HG03175 (cell line): ENCODE measurements around the gene CCL26.
"Not testable (repeated sequence)": the region's sequence is repeated elsewhere in the genome, so short reads cannot be mapped to it uniquely, and the experiment has no call there.

ENCODE experiments used
- ATAC-seq: cut with Tn5 transposase; IDR thresholded peaks from one replicate; pipeline ENCODE4 v1.9.1; 2021; ENCODE audit warnings: mild to moderate bottlenecking, moderate library complexity; ENCODE audit not compliant: unreplicated experiment

The CCL26 gene

DNA sequence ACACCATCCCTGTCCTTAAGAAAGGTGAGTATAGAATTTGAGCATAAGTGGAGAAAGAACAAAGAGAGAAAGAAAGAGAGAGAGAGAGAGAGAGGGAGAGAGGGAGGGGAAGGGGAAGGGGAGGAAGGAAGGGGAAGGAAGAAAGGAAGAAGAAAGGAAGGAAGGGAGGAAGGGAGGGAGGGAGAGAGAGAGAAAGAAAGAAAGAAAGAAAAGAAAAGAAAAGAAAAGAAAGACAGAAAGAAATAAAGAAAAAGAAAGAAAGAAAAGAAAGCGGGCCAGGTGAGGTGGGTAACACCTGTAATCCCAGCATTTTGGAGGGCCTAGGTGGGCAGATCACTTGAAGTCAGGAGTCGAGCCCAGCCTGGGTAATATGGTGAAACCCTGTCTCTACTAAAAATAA is 21.7 kb upstream of the CCL26 start:
- ATAC-seq, result no peak

DNA sequence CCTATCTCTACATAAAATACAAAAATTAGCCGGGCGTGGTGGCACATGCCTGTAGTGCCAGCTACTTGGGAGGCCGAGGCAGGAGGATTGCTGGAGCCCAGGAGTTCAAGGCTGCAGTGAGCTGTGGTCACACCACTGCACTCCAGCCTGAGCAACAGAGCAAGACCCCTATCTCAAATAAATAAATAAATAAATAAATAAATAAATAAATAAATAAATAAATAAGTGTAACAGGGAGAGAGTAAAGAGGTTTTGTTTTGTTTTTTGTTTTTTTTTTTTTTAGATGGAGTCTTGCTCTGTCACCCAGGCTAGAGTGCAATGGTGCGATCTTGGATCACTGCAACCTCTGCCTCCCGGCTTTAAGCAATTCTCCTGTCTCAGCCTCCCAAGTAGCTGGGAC is 20.6 kb upstream of the CCL26 start:
- not testable (repeated sequence) for ATAC-seq

DNA sequence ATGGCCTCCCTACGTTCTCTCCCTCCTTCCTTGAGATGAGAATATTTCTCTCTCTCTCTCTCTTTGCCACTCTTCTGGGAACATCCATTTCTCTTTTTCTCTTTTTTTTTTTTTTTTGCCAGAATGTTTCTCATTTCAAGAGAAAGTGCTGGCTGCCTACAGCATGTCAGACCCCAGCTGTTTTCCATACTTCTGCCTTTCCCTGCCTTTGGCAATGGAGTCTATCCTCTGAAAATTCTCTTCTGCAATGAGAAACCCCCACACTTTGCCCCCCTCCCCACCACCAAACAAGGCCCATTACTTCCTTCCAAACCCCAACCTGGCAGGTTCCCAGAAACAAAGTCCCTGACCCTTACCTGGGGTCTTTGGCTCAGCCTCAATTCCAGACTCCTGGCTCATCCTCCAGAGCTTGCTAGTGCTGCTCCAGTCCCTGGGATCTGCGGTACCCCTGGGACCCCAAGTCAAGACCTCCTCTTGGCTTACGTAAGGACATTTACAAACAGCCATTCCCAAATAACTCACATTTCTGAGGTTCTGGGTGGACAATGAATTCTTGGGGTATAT is 17.4 kb upstream of the CCL26 start:
- no peak for ATAC-seq

DNA sequence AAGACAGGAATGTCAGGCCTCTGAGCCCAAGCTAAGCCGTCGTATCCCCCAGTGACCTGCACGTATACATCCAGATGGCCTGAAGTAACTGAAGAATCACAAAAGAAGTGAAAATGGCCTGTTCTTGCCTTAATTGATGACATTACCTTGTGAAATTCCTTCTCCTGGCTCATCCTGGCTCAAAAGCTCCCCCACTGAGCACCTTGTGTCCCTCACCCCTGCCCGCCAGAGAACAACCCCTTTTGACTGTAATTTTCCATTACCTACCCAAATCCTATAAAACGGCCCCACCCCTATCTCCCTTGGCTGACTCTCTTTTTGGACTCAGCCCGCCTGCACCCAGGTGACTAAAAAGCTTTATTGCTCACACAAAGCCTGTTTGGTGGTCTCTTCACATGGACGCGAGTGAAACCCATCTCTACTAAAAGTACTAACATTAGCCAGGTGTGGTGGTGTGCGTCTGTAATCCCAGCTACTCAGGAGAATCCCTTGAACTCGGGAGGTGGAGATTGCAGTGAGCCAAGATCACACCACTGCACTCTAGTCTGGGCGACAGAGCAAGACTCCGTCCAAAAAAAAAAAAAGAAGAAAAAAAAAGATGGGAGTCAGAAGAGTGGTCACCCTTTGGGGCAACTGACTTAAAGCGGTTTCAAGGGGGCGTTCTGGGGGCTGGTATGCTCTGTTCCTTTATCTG is 16.3 kb upstream of the CCL26 start:
- not testable (repeated sequence) for ATAC-seq

DNA sequence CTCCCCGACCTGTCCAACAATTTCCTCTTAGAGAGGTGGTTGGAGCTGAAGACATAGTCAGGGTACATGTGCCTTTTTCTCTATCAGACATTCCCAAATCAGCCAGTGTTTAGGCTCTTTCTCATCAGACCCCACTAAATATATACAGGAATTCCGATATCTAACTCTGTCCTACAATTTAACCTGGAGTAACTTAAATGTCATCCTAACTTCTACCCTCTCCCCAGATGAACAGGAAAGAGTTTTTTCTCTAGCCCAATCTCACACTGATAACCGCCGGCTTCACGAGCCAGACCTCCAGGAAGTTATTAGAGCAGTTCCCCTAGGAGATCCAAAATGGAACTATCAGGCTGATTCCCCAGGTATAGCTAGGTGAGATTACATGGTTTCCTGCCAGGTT is 11.0 kb upstream of the CCL26 start:
- not testable (repeated sequence) for ATAC-seq

DNA sequence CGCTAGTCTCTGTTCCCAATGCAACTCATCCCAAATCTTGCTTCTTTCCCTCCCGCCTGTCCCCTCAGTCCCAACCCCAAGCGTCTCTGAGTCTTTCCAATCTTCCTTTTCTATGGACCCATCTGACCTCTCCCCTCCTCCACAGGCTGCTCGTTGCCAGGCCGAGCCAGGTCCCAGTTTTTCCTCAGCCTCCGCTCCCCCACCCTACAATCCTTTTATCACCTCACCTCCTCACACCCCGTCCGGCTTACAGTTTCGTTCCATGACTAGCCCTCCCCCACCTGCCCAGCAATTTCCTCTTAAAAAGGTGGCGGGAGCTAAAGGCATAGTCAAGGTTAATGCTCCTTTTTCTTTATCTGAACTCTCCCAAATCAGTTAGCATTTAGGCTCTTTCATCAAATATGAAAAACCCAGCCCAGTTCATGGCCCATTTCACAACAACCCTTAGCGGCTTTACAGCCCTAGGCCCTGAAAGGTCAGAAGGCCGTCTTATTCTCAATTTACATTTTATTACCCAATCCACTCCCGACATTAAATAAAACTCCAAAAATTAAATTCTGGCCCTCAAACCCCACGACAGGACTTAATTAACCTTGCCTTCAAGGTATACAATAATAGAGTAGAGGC is 8.7 kb upstream of the CCL26 start:
- ATAC-seq, result not testable (repeated sequence)

DNA sequence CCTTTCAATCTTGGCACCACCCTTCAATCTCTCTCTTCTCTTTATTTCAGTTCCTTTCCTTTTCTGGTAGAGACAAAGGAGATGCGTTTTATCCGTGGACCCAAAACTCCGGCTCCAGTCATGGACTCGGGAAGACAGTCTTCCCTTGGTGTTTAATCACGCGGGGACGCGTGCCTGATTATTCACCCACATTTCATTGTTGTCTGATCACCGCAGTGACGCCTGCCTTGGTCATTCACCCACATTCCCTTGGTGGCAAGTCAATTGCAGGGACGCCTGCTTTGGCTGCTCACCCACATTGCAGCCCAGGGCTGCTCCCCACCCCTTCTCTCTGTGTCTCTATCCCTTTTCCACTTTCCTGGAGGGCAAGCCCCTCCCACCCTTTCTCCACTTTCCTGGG is 7.5 kb upstream of the CCL26 start:
- ATAC-seq, result not testable (repeated sequence)

DNA sequence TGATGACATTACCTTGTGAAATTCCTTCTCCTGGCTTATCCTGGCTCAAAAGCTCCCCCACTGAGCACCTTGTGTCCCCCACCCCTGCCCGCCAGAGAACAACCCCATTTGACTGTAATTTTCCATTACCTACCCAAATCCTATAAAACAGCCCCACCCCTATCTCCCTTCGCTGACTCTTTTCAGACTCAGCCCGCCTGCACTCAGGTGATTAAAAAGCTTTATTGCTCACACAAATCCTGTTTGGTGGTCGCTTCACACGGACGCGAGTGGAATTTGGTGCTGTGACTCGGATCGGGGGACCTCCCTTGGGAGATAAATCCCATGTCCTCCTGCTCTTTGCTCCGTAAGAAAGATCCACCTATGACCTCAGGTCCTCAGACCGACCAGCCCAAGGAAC is 7.0 kb upstream of the CCL26 start:
- ATAC-seq, result not testable (repeated sequence)

DNA sequence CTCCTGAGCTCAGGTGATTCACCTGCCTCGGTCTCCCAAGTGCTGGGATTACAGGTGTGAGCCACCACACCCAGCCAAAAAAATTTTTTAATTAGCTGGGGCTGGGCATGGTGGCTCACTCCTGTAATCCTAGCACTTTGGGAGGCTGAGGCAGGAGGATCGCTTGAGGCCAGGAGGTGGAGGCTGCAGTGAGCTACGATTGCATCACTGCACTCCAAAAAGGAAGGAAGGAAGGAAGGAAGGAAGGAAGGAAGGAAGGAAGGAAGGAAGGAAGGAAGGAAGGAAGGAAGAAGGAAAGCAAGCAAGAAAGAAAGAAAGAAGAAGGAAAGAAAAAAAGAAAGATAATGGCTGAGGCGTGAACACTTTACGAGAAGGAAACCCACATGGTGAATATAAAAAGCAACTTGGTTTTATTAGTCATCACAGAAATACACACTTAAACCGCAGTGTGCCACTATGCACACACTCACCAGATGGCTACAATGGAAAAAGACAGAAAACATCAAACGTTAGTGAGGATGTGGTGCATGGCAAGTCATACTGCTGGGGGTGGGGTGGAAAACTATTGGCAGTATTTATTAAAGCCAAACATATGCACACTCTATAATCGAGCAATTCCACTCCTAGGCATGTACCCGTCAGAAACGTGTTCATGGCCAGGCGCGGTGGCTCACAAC is 4.4 kb upstream of the CCL26 start:
- ATAC-seq, result no peak

DNA sequence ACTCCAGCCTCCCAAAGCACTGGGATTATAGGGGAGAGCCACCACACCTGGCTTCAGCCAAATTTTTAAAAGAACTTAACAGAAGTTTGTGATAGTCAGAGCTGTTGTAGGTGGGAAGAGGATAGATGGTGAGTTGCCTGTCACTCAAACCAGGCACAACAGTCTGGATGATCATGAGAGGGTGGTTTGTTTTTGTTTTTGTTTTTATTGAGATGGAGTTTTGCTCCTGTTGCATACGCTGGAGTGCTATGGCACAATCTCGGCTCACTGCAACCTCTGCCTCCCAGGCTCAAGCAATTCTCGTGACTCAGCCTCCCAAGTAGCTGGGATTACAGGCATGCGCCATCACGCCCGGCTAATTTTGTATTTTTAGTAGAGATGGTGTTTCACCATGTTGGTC is 1.9 kb upstream of the CCL26 start:
- not testable (repeated sequence) for ATAC-seq

DNA sequence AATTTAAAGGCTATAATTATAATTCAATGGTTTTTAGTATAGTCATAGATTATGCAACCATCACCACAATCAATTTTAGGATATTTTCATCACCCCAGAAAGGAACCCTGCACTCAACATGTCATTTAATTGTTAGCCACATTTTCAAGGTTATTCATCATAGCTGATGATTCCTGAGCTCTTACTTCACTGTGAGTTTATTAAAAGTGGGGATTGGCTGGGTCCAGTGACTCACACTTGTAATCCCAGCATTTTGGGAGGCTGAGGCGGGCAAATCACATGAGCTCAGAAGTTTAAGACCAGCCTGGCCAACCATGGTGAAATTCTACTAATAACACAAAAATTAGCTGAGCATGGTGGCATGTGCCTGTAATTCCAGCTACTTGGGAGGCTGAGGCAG is 787 bp downstream of the CCL26 start:
- no peak for ATAC-seq

DNA sequence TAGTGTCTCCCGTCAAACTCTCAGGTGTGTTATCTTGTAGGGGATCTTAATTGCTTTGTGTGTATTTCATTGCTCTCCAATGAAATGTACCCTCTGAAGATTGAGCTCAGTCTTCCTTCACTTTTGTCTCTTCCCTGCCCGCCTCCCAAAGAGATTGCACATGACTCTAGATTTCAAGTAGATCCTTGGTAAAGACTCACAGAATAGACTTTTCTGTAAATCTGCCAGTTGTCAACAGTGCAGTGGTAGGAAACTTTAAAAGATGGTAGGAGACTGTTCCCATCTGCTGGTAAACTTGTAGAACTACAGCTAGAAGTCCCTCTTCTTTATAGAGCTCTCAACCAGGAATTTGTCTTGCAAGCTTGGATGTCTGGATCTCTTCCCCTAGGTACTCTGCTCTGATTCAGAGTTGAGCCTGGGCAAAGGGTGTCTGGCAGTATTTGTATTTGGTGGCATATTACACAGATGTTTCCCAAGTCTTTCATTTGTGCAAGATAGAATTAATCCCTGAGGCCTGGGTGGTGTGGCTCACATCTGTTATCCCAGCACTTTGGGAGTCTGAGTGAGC is 9.6 kb downstream of the CCL26 start:
- ATAC-seq, result no peak

DNA sequence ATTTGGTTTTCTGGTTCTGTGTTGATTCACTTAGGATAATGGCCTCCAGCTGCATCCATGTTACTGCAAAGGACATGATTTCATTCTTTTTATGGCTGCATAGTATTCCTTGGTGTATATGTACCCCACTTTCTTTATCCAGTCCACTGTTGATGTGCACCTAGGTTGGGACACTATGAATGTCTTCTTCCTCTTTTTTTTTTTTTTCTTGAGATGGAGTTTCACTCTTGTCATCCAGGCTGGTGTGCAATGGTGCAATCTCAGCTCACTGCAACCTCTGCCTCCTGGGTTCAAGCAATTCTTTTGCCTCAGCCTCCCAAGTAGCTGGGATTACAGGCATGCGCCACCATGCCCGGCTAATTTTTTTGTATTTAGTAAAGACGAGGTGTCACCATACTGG is 10.2 kb downstream of the CCL26 start:
- not testable (repeated sequence) for ATAC-seq

DNA sequence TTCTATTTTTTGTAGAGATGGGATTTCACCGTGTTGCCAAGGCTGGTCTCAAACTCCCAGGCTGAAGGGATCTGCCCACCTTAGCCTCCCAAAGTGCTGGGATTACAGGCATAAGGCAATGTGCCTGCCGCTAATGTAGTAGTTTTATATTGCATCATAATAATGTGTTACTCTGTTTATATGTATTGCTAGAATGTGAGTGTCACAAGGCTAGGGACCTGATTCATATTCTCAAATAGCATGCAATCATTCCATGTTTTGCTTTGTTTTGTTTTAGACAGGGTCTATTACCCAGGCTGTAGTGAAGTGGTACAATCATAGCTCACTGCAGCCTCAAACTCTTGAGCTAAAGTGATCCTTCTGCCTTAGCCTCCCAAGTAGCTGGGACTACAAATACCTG is 13.5 kb downstream of the CCL26 start:
- no peak for ATAC-seq

DNA sequence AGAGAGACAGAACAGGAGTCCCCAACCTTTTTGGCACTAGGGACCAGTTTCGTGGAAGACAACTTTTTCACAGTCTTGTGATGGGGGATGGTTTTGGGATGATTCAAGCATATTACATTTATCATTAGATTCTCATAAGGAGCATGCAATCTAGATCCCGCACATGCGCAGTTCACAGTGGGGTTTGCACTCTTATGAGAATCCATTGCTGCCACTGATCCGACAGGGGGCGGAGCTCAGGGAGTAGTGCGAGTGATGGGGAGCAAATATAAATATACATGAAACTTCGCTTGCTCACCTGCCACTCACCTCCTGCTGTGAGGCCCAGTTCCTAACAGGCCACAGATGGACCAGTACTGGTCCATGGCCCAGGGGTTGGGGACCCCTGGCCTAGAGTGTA is 14.2 kb downstream of the CCL26 start:
- no peak for ATAC-seq

DNA sequence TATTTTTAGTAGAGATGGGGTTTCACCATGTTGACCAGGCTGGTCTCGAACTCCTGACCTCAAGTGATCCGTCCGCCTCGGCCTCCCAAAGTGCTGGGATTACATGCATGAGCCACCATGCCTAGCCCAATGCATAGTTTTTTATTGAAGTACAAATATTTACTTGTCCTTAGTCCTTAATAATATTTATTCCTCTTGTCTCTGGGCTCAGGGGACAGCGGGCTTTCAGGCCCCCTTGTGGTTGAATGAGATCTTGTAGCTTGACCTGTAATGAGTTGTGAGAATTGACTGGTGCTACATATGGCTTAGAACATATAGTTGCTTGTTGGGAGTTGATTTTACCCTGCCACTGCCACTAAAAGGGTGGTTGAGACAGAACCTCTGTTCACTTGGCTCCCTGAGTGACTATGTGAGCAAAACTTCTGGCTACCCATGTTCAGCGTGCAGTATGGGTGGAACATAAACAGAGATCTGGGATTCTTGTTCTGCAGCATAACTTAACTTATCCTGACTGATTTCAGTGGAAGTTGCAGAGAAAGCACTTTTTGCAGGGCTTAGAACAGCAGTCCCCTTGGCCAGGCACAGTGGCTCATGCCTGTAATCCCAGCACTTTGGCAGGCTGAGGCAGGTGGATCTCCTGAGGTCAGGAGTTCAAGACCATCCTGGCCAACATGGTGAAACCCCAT is 14.9 kb downstream of the CCL26 start:
- ATAC-seq, result no peak

DNA sequence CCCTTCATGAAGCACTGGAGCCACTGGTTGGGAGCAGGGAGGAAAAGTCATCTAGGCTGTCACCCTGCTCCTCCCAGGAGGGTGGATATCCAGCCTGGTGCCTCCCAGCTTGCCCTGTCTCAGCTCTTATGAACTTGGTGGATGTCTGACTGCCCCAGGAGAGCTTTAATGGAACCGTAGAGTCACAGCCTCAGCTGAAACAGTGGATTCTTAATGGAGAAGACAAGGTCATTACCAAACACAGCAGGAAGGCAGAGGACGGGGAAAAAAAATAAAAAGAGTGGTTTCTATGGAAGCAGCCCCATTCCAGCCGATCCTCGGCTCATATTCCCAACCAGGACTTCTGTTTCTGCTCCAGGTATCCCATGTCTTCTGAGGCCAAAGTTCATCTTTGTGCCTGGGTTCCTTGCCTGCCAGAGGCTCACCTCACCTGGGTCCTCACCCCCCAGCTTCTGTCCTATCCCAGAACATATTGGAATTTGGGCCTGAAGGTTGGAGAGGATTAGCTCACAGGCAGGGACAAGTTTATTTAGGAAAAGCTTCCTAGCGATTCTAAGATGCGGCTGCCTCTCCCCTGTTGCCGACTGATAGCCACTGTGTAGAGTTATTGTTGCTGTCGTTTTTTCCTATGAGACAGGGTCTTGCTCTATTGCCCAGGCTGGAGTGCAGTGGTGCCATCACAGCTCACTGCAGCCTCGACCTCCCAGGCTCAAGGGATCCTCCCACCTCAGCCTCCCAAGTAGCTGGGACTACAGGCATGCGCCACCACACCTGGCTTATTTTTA is 15.6 kb downstream of the CCL26 start:
- ATAC-seq, result no peak

DNA sequence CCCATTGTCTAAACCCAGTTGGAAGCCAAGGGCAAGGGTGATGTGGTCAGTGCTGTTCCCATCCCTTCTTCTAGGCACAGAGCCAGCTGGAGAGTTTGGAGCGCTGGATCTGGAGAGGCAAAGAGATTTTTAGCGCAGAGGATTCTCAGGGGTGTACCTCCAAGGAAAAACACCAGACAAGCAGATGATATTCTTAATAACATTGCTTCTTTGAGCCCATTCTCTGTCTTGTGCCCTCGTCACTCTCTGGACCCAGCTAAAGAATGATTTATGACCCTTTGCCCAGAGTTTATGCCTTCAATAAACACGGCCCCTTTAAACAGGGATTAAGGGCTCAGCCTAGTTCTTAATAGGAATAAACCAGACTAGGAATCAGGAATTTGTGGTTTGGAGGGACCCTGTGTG is 28.6 kb downstream of the CCL26 start:
- ATAC-seq, result no peak

DNA sequence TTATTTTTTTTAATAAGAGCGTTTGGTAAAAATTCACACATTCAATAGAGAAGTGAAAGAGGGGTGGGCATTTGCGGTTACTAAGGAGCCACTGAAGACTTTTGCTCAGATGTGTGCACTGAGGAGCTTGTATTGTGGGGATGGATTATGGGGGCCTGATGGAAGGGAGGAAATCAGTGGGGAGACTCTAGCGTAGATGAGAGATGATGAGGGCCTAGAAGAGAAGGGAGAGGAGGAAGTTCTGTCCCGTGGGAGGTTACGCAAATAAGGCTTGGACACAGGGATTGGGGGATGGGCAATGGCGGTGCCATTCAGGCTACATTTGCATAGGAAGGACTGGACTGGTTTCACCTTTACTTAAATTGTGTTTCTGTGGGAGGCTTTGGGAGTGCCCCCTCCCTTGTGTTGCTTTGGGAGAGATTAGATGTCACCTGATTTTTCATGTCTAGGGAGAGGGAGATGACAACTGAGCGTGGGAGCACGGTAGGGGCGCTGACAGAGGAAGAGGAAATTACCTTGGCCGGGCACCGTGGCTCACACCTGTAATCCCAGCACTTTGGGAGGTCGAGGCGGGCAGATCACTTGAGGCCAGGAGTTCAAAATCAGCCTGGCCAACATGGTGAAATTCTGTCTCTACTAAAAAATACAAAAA is 31.0 kb downstream of the CCL26 start:
- no peak for ATAC-seq
